Measurements from ENCODE around the gene BLOC1S6. TPM values are rescaled to one million over a fixed set of nuclear protein-coding genes. Genes with fewer than 3 reads are reported as not detected.
A peak's percentile ranks its signal among the peaks of the same experiment; 100 is the strongest.

BLOC1S6 gene
- total and polyA plus RNA-seq, 12 donors = 8.6 to 33.9 (median 28.0) TPM

DNA sequence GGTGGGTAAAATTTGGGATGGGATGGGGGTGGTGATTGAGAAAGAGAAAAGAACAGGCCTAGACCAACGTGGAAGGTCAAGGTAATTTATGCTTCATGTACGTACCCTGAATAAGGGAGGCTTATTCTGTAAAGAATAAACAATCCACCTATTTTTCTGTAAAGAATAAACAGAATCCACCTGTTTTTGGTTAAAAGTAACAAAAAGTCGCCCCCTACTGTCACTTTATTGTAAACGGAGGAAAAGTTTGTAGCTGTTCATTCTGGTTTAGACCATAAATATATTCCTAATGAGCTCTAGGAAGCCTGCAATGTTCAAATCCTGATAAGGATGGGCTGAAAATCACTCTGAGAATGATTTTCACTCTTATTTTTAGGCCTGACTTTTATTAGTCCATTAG lies 24.1 kb downstream of the BLOC1S6 start:
- ATAC-seq (no peak), DNase-seq (no peak)
- H3K27ac ChIP-seq = no peak overlapping the region
- no peaks in the 10 kb centered on the region for H3K27me3 ChIP-seq
- TF ChIP-seq, protein P1, sequence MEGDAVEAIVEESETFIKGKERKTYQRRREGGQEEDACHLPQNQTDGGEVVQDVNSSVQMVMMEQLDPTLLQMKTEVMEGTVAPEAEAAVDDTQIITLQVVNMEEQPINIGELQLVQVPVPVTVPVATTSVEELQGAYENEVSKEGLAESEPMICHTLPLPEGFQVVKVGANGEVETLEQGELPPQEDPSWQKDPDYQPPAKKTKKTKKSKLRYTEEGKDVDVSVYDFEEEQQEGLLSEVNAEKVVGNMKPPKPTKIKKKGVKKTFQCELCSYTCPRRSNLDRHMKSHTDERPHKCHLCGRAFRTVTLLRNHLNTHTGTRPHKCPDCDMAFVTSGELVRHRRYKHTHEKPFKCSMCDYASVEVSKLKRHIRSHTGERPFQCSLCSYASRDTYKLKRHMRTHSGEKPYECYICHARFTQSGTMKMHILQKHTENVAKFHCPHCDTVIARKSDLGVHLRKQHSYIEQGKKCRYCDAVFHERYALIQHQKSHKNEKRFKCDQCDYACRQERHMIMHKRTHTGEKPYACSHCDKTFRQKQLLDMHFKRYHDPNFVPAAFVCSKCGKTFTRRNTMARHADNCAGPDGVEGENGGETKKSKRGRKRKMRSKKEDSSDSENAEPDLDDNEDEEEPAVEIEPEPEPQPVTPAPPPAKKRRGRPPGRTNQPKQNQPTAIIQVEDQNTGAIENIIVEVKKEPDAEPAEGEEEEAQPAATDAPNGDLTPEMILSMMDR (IDR thresholded peaks at IDR 0.05) = peak in 6 of 9 donors; percentile 31 to 54 (median 46)
- no peak overlapping the region for H3K4me3 ChIP-seq
- WGBS, 2 donors = 29 to 39% methylated on average over 4 of the region's 4 CpGs
- H3K36me3 ChIP-seq = peaks cover 0 to 38% (median 14%) of the 10 kb centered on the region in 9 donors
- peaks cover 0 to 11% (median 0%) of the 10 kb centered on the region in 9 donors for H3K4me1 ChIP-seq
- intact Hi-C loops (cut with DNase I) = loop anchor here in 6 of 10 donors (5.0 kb wide), 2 partner anchors 89 to 154 kb away; partner anchors contain the start of gene SLC30A4 (in 4 of the 6)
- H3K9me3 ChIP-seq = no peaks in the 10 kb centered on the region

DNA sequence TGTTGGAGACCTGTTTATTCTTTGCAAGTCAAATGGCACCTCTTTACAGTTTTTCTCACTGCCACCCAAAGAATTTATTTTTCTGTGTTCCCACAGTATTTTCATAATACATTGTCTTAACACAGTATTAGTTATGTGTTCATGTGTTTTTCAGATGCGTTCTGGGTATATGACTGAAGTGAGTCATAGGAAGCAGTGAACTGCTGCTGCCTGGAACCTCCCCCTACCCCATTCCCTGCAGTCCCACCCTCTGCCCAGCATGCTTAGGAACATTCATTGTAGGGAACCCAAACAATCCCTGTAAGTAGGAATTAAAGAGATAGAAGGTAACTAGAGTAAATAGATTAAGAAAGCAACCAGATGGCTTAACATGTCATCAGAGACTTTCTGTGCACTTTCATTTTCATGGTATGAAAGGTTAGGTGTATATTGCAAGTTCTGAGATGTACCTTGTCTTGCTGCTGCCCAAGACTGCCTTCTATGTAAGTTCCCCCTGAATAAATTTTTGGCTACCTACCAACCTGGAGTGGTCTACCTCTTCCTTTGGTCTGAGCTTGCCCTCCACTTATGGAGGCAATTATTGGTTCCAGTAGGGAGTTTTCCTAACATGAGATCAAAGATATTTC lies 25.7 kb downstream of the BLOC1S6 start:
- no peak overlapping the region for H3K4me3 ChIP-seq
- intact Hi-C loops (cut with DNase I) = loop anchor here in 6 of 10 donors (5.0 kb wide), 2 partner anchors 91 to 156 kb away; partner anchors contain the start of gene SLC30A4 (in 4 of the 6)
- peaks cover 0 to 22% (median 5%) of the 10 kb centered on the region in 9 donors for H3K36me3 ChIP-seq
- WGBS, 2 donors = 51 to 79% methylated on average over 1 of the region's 1 CpG
- no peaks in the 10 kb centered on the region for H3K27me3 ChIP-seq
- DNase-seq (no peak), ATAC-seq (no peak)
- H3K4me1 ChIP-seq = peaks cover 0 to 3% (median 0%) of the 10 kb centered on the region in 9 donors
- TF ChIP-seq, protein P1 (IDR thresholded peaks at IDR 0.05) = no peak
- H3K27ac ChIP-seq = no peak overlapping the region
- H3K9me3 ChIP-seq = no peaks in the 10 kb centered on the region

- H3K4me3 ChIP-seq = no peak overlapping the region
- peaks cover 0 to 3% (median 0%) of the 10 kb centered on the region in 9 donors for H3K4me1 ChIP-seq
- intact Hi-C loops (cut with DNase I) = loop anchor here in 1 of 10 donors (5.0 kb wide), 1 partner anchor 95 kb away; the partner anchor contains the start of gene SLC30A4
- no peaks in the 10 kb centered on the region for H3K27me3 ChIP-seq
- no peak for DNase-seq
- H3K27ac ChIP-seq = no peak overlapping the region
- no peaks in the 10 kb centered on the region for H3K36me3 ChIP-seq
- 75 to 83% methylated on average over 3 of the region's 3 CpGs for WGBS, 2 donors
- TF ChIP-seq, protein P1 (IDR thresholded peaks at IDR 0.05) = no peak
- ATAC-seq = no peak
- H3K9me3 ChIP-seq = no peaks in the 10 kb centered on the region
These were observed 29.7 kb downstream of the BLOC1S6 start for GRCh38 chr15:45616901-45617323.

GRCh38 chr15:45618813-45619212 lies 31.6 kb downstream of the BLOC1S6 start:
- Histone ChIP-seq H3K4me1 (peaks cover 0 to 3% (median 0%) of the 10 kb centered on the region in 9 donors), H3K9me3 (peaks cover 0 to 7% (median 0%) of the 10 kb centered on the region in 11 donors), H3K27ac (no peak overlapping the region), H3K27me3 (no peaks in the 10 kb centered on the region), H3K36me3 (no peaks in the 10 kb centered on the region), H3K4me3 (no peak overlapping the region)
- no peak for DNase-seq
- intact Hi-C loops (cut with DNase I) = loop anchor here in 1 of 10 donors (5.0 kb wide), 1 partner anchor 97 kb away; the partner anchor contains the start of gene SLC30A4
- TF ChIP-seq, protein P1 (IDR thresholded peaks at IDR 0.05) = no peak
- ATAC-seq = no peak
- WGBS, 2 donors = 87 to 88% methylated on average over 5 of the region's 5 CpGs

Measured in heart right ventricle (tissue), 16 donors.